Naive thymus-derived CD8-positive, alpha-beta T cell (primary cell): ENCODE results near the gene RALGPS1. TPM values are rescaled to one million over a fixed set of nuclear protein-coding genes. Genes with fewer than 3 reads are reported as not detected.
"Not testable (repeated sequence)": the region's sequence is repeated elsewhere in the genome, so short reads cannot be mapped to it uniquely, and the experiment has no call there.

ENCODE experiments used
- ATAC-seq, 2 donors: fragments of 150-1000 bp; cut with Tn5 transposase in 1 of 2; sonication (Bioruptor Pico), chemical (Tn5 transposase) in 1 of 2; 1 replicate in 1 of 2; 2 replicates in 1 of 2; pipeline ENCODE4 v1.10.0; 2021; ENCODE audit warnings: mild to moderate bottlenecking in 2 of 2, moderate library complexity in 2 of 2
- POLR2A ChIA-PET: fragments of 350-600 bp; sonication (Branson Sonifier 250); formaldehyde crosslinking; loops from one replicate; lab custom pipeline; 2021; ENCODE audit warnings: antibody characterized with exemption; lab: Charles Lee
- DNase-seq, 10 donors: peaks; one replicate each; pipeline versions ENCODE4 v3.0.0 to v3.0.0-alpha.2; 2020 to 2022
- H3K27ac Mint-ChIP-seq, 10 donors: one replicate each; pipeline ENCODE4 v1.8.0; 2020 to 2022; ENCODE audit warnings: mild to moderate bottlenecking in 10 of 10, mixed read lengths in 10 of 10, moderate library complexity in 4 of 10, inconsistent platforms in 1 of 10
- H3K27me3 Mint-ChIP-seq, 5 donors: one replicate each; pipeline ENCODE4 v1.8.0; 2021 to 2022; ENCODE audit warnings: mixed read lengths in 5 of 5
- H3K36me3 Mint-ChIP-seq, 3 donors: one replicate each; pipeline ENCODE4 v1.8.0; 2020 to 2022; ENCODE audit warnings: mixed read lengths in 3 of 3, mild to moderate bottlenecking in 2 of 3, inconsistent platforms in 1 of 3
- H3K4me1 Mint-ChIP-seq, 4 donors: one replicate each; pipeline ENCODE4 v1.8.0; 2021 to 2022; ENCODE audit warnings: mixed read lengths in 4 of 4
- H3K4me3 Mint-ChIP-seq, 10 donors: one replicate each; pipeline ENCODE4 v1.8.0; 2020 to 2022; ENCODE audit warnings: mild to moderate bottlenecking in 10 of 10, mixed read lengths in 10 of 10, moderate library complexity in 6 of 10, inconsistent platforms in 1 of 10
- H3K9me3 Mint-ChIP-seq, 9 donors: one replicate each; pipeline ENCODE4 v1.8.0; 2020 to 2022; ENCODE audit warnings: mixed read lengths in 9 of 9, mild to moderate bottlenecking in 3 of 9, inconsistent platforms in 1 of 9, moderate library complexity in 1 of 9
- polyA plus RNA-seq, 3 donors: library from polyadenylated mRNA; unstranded; fragments of 300-500 nt; fragmentation: Illumina TruSeq; gene quantifications; one replicate each; pipeline ENCODE4 v1.2.3, GENCODE V29; 2021
- total RNA-seq, 8 experiments: library from RNA in 2 of 8; stranded (reverse) in 2 of 8; gene quantifications; one replicate each; pipeline ENCODE4 v1.2.3 and lab custom pipeline; 2021 to 2026

Gene RALGPS1
- total and polyA plus RNA-seq, 5 experiments from 2014 or later = 0.83 to 6.4 (median 1.8) TPM

DNA sequence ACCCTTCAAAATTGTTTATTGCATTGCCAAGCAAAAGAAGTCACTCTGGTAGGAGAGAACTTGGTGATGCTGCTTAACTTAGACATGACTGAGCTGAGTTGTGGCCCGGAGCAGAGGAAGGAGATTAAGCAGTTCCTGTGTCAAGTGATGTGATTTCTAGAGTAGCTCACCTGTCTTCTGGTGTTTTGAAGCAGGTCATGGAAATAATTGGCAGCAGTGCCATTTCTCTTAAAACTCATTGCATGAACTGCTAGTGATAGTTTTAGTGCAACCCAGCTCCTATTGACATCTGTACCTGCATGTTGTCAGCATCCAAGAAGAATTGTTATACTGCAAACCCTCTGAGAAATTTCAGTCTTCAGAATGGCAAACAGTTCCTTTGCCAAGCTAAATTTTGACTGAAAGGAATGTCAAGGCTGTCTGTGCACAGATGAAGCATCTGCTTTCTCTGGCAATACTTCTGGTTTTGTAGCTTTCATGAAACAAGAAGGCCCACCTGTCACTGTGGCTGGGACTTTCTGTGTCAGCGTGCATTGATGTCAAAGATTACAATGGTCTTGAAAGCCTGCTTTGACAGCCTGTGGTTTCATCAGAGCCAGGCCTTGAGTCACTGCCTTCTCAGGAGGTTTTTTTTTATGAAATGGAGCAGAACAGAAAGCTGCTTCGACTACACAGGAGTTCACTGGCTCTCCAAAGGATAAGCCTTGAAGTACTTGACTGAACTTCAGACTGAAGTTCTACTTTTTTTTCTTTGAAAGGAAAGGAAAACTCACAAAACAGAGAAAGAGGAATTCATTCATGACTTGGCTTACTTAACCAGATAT is 90.6 kb downstream of the RALGPS1 start:
- Mint-ChIP-seq H3K36me3 (peaks cover 0 to 4% (median 0%) of the 10 kb centered on the region in 3 donors), H3K27me3 (peaks cover 14 to 44% (median 22%) of the 10 kb centered on the region in 5 donors), H3K9me3 (no peaks in the 10 kb centered on the region), H3K4me1 (peaks cover 18 to 32% (median 23%) of the 10 kb centered on the region in 4 donors), H3K4me3 (peak overlapping the region in 8 of 10 donors; percentile 3 to 54 (median 49)), H3K27ac (peak overlapping the region; percentile 2 to 92 (median 78))
- DNase-seq (peak; percentile 13 to 88 (median 70)), ATAC-seq (peak; percentile 96 to 99)
- POLR2A ChIA-PET = interaction anchor here (2.4 kb wide), 1 partner anchor 19 kb away, joined by 10 read pairs; no protein-coding TSS in a partner anchor

DNA sequence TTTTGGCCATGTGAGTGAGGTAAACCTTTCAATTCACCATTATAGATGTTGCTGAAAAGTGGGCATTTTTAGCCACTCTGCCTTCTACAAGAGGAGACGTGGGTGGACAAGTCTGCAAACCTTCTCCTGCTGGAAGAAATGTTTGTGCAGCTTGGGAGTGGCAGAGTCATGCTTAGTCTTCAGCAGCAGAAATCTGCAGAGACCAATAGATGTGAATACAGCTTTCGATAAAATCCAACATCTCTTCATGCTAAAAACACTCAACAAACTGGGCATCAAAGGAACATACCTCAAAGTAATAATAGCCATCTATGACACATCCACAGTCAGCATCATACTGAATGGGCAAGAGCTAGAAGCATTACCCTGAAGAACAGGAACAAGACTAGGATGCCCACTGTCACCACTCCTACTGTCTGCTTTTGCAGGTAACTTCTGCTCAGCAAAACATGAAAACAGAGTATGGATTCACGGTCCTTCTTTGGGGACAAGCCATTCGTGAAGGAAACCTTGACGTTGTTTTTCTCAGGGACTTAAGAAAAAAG is 91.3 kb downstream of the RALGPS1 start:
- H3K27me3 Mint-ChIP-seq = peaks cover 15 to 46% (median 28%) of the 10 kb centered on the region in 5 donors
- peaks cover 0 to 5% (median 0%) of the 10 kb centered on the region in 3 donors for H3K36me3 Mint-ChIP-seq
- peak overlapping the region in 7 of 10 donors; percentile 2 to 54 (median 49) for H3K4me3 Mint-ChIP-seq
- H3K27ac Mint-ChIP-seq = peak overlapping the region in 9 of 10 donors; percentile 59 to 92 (median 81)
- no peaks in the 10 kb centered on the region for H3K9me3 Mint-ChIP-seq
- no peak for DNase-seq
- POLR2A ChIA-PET = interaction anchor here (2.4 kb wide), 1 partner anchor 20 kb away, joined by 10 read pairs; no protein-coding TSS in a partner anchor
- ATAC-seq = no peak
- H3K4me1 Mint-ChIP-seq = peaks cover 21 to 32% (median 23%) of the 10 kb centered on the region in 4 donors

DNA sequence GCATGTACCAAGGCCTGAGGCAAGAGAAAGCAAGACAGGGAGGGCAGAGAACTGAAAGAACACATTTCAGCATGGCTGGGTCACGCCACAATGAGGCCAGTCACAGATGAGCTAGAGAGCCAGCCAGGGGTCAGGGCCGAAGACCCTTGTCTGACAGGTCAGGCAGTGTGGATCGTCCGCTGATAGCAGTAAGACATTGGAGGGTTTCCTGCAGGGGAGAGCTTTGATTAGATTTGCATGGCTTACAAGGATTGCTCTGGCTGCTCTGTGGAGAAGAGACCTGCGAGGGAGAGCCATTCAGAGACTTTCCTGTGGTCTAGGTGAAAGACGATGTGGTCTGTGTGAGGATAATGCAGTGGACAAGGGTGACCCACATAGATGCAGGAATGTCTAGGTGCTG is 93.1 kb downstream of the RALGPS1 start:
- ATAC-seq (no peak), DNase-seq (no peak)
- peaks cover 15 to 47% (median 29%) of the 10 kb centered on the region in 5 donors for H3K27me3 Mint-ChIP-seq
- peak overlapping the region in 4 of 10 donors; percentile 7 to 80 (median 12) for H3K27ac Mint-ChIP-seq
- no peaks in the 10 kb centered on the region for H3K9me3 Mint-ChIP-seq
- peaks cover 21 to 32% (median 23%) of the 10 kb centered on the region in 4 donors for H3K4me1 Mint-ChIP-seq
- peaks cover 0 to 5% (median 0%) of the 10 kb centered on the region in 3 donors for H3K36me3 Mint-ChIP-seq
- POLR2A ChIA-PET = no interaction called here
- H3K4me3 Mint-ChIP-seq = no peak overlapping the region

DNA sequence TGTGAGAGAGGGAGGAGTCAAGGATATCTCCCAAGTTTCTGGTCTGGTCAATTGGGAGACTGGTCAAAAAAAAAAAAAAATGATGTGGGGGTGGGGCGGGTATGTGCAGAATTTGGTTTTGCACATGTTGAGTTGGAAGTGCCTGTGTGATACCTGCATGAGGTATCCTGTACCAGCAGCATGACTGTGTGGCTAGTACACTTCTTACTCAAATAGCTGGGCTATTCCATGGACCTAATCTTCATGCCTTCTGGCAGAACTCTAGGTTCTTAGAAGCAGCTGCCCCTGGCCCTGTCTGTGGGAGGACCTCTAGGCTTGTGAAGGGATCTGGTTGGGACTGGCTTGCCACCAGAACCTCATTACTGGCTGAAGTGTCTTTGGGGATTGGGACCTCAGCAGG is 93.5 kb downstream of the RALGPS1 start:
- POLR2A ChIA-PET = no interaction called here
- peak overlapping the region in 1 of 10 donors; percentile 80 for H3K27ac Mint-ChIP-seq

DNA sequence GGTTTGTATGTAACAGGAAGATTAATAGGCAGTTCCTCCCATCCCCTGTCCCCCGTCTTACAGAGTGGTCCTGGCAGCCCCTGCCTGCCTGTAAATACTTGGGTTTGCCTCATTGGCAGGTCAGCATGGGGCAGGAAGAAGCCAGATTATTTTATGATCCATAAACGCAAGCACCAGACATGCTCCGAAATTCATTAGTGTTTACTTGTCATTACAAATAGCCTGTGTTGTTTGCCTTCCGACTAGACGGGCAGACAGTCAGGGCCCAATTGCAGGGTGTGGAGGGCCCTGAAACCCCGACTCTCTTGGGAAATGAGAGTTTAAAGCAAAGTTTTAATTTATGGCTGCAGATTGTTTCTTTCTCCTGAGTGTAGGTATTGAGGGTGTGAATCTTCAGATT is 97.2 kb downstream of the RALGPS1 start:
- Mint-ChIP-seq H3K27me3 (peaks cover 14 to 42% (median 27%) of the 10 kb centered on the region in 5 donors), H3K36me3 (peaks cover 0 to 5% (median 0%) of the 10 kb centered on the region in 3 donors), H3K4me3 (no peak overlapping the region), H3K4me1 (peaks cover 0 to 9% (median 4%) of the 10 kb centered on the region in 4 donors), H3K27ac (no peak overlapping the region), H3K9me3 (no peaks in the 10 kb centered on the region)
- ATAC-seq (no peak), DNase-seq (no peak)
- POLR2A ChIA-PET = no interaction called here

More for the DNA sequence above, 93.5 kb downstream of the RALGPS1 start:
- Mint-ChIP-seq H3K27me3 (peaks cover 15 to 47% (median 29%) of the 10 kb centered on the region in 5 donors), H3K9me3 (no peaks in the 10 kb centered on the region), H3K4me3 (no peak overlapping the region), H3K36me3 (peaks cover 0 to 5% (median 0%) of the 10 kb centered on the region in 3 donors), H3K4me1 (peaks cover 21 to 32% (median 23%) of the 10 kb centered on the region in 4 donors)
- ATAC-seq (no peak), DNase-seq (no peak)

DNA sequence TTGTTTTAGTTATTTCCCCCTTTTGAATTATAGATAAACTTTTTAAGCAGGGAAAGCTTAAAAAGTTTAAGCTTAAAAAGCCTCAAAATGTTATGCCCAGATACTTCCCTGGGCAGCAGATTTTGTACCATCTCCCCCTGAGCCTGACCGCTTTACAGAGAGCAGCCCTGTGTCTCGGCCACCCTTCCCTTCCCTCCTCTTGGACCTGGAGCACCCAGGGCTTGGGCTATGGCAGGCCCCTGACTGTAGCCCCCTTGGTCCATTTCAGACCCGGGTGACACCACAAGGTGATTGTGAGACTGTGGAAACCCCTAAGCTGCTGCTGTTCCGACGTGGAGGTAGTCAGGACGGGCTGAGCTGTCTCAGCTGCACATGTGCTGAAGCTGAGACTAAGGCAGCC is 97.7 kb downstream of the RALGPS1 start:
- Mint-ChIP-seq H3K27ac (no peak overlapping the region), H3K4me3 (no peak overlapping the region), H3K9me3 (no peaks in the 10 kb centered on the region), H3K4me1 (peaks cover 0 to 8% (median 4%) of the 10 kb centered on the region in 4 donors), H3K36me3 (peaks cover 0 to 5% (median 0%) of the 10 kb centered on the region in 3 donors), H3K27me3 (peaks cover 13 to 37% (median 26%) of the 10 kb centered on the region in 5 donors)
- DNase-seq = no peak
- ATAC-seq = no peak
- POLR2A ChIA-PET = no interaction called here

DNA sequence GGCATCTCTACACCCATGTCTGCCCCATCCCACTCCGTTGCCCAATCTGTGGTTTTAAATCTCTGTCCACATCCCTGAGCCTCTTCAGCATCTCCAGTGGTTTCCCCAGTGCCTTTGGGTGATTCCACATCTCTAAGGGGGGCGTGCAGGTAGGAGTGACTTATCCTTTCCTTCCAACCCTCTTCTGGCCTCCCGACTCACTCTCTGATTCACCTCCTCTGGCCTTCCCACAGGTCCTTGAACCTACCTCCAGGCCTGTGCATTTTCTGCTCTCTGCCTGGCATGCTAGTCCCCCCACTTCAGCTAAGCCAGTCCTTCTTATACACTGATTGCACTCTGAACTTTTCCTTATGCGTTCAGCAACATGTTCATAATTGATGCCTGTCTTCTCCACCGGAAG is 99.0 kb downstream of the RALGPS1 start:
- Mint-ChIP-seq H3K4me1 (peaks cover 0 to 4% (median 0%) of the 10 kb centered on the region in 4 donors), H3K27ac (peak overlapping the region in 1 of 10 donors; percentile 23), H3K4me3 (no peak overlapping the region), H3K36me3 (peaks cover 0 to 3% (median 0%) of the 10 kb centered on the region in 3 donors), H3K9me3 (no peaks in the 10 kb centered on the region), H3K27me3 (peaks cover 7 to 24% (median 16%) of the 10 kb centered on the region in 5 donors)
- ATAC-seq (no peak), DNase-seq (no peak)
- POLR2A ChIA-PET = no interaction called here

DNA sequence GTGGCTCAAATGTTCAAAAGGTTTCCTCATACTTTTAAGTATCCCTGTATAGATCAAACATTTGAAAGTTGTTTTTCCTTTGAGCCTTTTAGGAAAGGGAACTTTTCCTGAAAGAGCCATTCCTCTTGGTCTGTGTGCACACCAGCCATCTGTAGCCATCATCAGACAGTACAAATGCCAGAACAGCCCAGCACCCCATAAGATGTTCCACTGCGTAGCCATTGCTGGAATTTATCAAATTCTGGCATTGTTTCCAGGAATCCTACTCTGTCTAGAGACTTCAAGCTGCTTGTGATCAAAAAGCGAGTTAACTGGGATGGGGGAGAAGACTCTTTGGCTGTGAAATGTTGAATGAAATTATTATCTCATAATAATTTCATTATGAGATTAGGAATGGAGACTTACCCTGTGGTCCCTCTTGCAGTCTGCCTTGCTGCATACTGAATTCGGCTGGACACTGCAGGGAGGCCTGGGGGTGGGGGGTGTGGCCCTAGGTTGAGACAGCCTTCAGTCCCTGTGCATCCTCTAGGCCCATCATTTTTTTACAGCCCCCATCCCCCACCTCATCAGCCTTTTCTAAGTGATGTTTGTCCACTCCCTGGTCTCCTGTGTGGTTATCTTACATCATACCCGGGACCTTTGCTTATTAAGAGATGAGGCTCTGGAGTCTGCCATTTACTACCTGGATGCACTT is 99.8 kb downstream of the RALGPS1 start:
- DNase-seq (no peak), ATAC-seq (no peak)
- Mint-ChIP-seq H3K27ac (no peak overlapping the region), H3K27me3 (peaks cover 2 to 21% (median 12%) of the 10 kb centered on the region in 5 donors), H3K4me3 (no peak overlapping the region), H3K9me3 (no peaks in the 10 kb centered on the region), H3K4me1 (peaks cover 0 to 4% (median 0%) of the 10 kb centered on the region in 4 donors), H3K36me3 (peaks cover 0 to 3% (median 0%) of the 10 kb centered on the region in 3 donors)
- POLR2A ChIA-PET = no interaction called here

DNA sequence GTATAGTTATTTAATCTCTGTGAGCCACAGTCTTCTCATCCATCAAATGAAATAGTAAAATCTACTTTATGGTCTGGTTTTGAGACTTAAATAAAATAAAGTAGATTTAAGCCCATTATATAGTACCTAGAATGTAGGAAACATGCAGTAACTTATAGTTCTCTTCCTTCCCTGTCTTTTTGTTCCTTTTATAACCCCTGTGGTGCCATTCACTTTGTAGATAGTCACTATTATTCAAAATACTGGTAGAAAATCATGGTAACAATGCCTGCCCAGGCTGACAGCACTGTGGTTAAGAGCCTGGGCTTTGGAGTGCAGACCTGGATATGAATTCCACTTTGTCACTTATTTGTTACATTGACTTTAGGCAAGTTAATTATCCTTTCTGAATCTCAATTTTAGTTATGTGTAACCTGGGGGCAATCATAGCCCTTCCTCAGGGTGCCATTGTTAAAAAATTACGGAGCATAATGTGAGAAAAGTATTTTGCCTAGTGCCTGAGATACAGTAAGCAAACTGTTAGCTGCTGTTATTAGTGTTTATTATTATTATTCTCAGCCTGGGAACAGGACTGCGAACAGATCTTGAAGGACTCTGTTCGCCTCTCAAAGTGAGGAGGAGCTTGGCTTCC is 100.4 kb downstream of the RALGPS1 start:
- ATAC-seq (no peak), DNase-seq (no peak)
- Mint-ChIP-seq H3K4me1 (peaks cover 0 to 4% (median 0%) of the 10 kb centered on the region in 4 donors), H3K27me3 (peaks cover 2 to 18% (median 9%) of the 10 kb centered on the region in 5 donors), H3K4me3 (no peak overlapping the region), H3K27ac (peak overlapping the region in 1 of 10 donors; percentile 29), H3K36me3 (peaks cover 0 to 3% (median 0%) of the 10 kb centered on the region in 3 donors), H3K9me3 (no peaks in the 10 kb centered on the region)
- POLR2A ChIA-PET = no interaction called here

DNA sequence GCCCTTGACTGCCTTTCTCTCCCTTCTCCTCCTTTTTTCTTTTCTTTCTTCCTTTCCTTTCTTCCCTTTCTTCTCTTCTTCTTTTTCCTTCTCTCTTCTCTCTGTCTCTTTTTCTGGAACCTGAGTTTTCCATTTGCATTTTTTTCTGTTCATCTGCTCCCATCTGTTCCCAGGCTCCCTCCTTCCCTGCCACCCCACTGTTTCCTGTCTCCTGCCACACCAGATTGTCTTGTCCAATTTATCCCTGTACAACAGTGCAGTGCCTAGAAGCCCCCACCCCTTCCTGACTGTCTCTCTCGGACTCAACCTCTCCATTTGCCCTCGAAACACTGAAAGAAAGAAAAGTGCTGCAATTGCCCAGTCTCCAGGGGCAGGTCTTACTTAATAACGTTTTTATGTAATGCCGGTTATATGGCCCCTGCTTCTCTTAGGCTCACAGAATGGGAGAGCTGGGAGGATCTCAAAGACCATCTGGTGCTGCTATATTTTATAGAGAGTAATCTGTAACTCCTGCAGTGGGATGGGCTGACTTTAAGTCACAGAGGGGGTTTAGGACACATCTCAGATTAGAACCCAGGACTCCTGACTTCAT is 101.4 kb downstream of the RALGPS1 start:
- no peak overlapping the region for H3K4me3 Mint-ChIP-seq
- no peak overlapping the region for H3K27ac Mint-ChIP-seq
- no peaks in the 10 kb centered on the region for H3K9me3 Mint-ChIP-seq
- peaks cover 0 to 9% (median 2%) of the 10 kb centered on the region in 5 donors for H3K27me3 Mint-ChIP-seq
- no peak for ATAC-seq
- DNase-seq = no peak
- POLR2A ChIA-PET = no interaction called here
- peaks cover 0 to 4% (median 0%) of the 10 kb centered on the region in 4 donors for H3K4me1 Mint-ChIP-seq
- H3K36me3 Mint-ChIP-seq = no peaks in the 10 kb centered on the region

DNA sequence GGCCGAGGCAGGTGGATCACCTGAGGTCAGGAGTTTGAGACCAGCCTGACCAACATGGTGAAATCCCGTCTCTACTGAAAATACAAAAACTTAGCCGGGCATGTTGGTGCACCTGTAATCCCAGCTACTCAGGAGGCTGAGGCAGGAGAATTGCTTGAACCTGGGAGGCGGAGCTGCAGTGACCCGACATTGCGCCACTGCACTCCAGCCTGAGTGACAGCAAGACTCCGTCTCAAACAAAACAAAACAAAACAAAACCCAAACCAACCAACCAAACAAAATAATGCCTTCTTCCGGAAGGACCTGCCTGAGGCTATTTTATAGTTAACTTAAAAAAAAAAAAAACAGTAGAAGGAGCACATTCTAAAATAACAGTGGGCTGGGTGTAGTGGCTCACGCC is 103.4 kb downstream of the RALGPS1 start:
- H3K27me3 Mint-ChIP-seq, DNase-seq, H3K9me3 Mint-ChIP-seq, ATAC-seq, H3K36me3 Mint-ChIP-seq, H3K4me1 Mint-ChIP-seq, H3K27ac Mint-ChIP-seq, H3K4me3 Mint-ChIP-seq, POLR2A ChIA-PET: not testable (repeated sequence)

DNA sequence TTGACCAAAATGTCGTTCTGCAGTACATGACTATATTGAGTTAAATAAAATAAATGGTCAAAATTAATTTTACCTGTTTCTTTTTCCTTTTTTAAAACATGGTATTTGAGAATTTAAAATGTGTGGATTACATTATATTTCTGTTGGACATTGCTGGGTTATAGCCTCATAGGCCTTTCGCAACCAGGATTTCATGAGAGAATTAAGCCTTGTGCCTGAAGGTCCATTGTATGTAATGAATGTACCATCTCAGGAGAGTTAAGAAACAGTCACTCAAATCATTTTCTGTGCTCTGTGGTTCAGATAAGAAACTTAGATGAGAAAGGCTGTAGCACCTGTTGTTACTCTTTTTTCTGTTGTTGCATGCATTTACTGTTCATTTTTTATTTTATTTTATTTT is 104.4 kb downstream of the RALGPS1 start:
- peaks cover 0 to 6% (median 0%) of the 10 kb centered on the region in 5 donors for H3K27me3 Mint-ChIP-seq
- no peak for DNase-seq

More for the DNA sequence above, 104.4 kb downstream of the RALGPS1 start:
- POLR2A ChIA-PET = no interaction called here
- no peak overlapping the region for H3K4me3 Mint-ChIP-seq
- peaks cover 0 to 6% (median 4%) of the 10 kb centered on the region in 3 donors for H3K36me3 Mint-ChIP-seq
- peaks cover 0 to 4% (median 1%) of the 10 kb centered on the region in 4 donors for H3K4me1 Mint-ChIP-seq
- no peak overlapping the region for H3K27ac Mint-ChIP-seq
- ATAC-seq = no peak
- no peaks in the 10 kb centered on the region for H3K9me3 Mint-ChIP-seq
